Endodermal cell (in vitro differentiated cells): ENCODE results near the gene ADAMTS12. TPM values are rescaled to one million over a fixed set of nuclear protein-coding genes. Genes with fewer than 3 reads are reported as not detected.

ENCODE experiments used
- DNase-seq: peaks from one replicate; pipeline ENCODE4 v3.0.0-alpha.2; 2017
- H3K27ac ChIP-seq: 2 replicates; pipeline ENCODE4 v1.5.1; 2013; ENCODE audit warnings: mild to moderate bottlenecking, low read depth, low read length, moderate library complexity
- H3K27me3 ChIP-seq: 2 replicates; pipeline ENCODE4 v1.6.1; 2013; ENCODE audit warnings: mild to moderate bottlenecking, low read length, moderate library complexity; ENCODE audit not compliant: insufficient read depth, control insufficient read depth, poor library complexity, severe bottlenecking
- H3K36me3 ChIP-seq: 2 replicates; pipeline ENCODE4 v1.7.0; 2013; ENCODE audit warnings: mild to moderate bottlenecking, low read length, moderate library complexity; ENCODE audit not compliant: control insufficient read depth, insufficient read depth
- H3K4me1 ChIP-seq: one replicate; pipeline ENCODE4 v1.7.0; 2013; ENCODE audit warnings: low read length; ENCODE audit not compliant: control insufficient read depth, insufficient read depth
- H3K4me3 ChIP-seq: 2 replicates; pipeline ENCODE4 v1.5.1; 2013; ENCODE audit warnings: mild to moderate bottlenecking, low read length, moderate library complexity
- H3K9ac ChIP-seq: 2 replicates; pipeline ENCODE4 v1.6.1; 2013; ENCODE audit warnings: mild to moderate bottlenecking, low read length, moderate library complexity; ENCODE audit not compliant: poor library complexity, severe bottlenecking; ENCODE audit errors: extremely low read depth
- H3K9me3 ChIP-seq: 2 replicates; pipeline ENCODE4 v1.6.1; 2013; ENCODE audit warnings: mild to moderate bottlenecking, low read length, moderate library complexity; ENCODE audit not compliant: control insufficient read depth
- H3K27ac Mint-ChIP-seq: 2 replicates; pipeline ENCODE4 v1.8.0; 2020; ENCODE audit warnings: mixed read lengths
- H3K27me3 Mint-ChIP-seq: 2 replicates; pipeline ENCODE4 v1.8.0; 2021; ENCODE audit warnings: mild to moderate bottlenecking, mixed read lengths; ENCODE audit not compliant: insufficient read depth
- H3K36me3 Mint-ChIP-seq: 2 replicates; pipeline ENCODE4 v1.8.0; 2020; ENCODE audit warnings: low read depth, mixed read lengths
- H3K4me1 Mint-ChIP-seq: 2 replicates; pipeline ENCODE4 v1.8.0; 2020; ENCODE audit warnings: mixed read lengths
- H3K4me3 Mint-ChIP-seq: 2 replicates; pipeline ENCODE4 v1.8.0; 2020; ENCODE audit warnings: mild to moderate bottlenecking, moderate library complexity, mixed read lengths
- H3K9me3 Mint-ChIP-seq: 2 replicates; pipeline ENCODE4 v1.8.0; 2020; ENCODE audit warnings: mild to moderate bottlenecking, mixed read lengths
- WGBS, 2 experiments: methylation state at CpG; one replicate each; pipeline versions ENCODE4 v1.1.5 to v1.1.7; 2013; ENCODE audit warnings: missing lambda C conversion rate in 2 of 2, mixed read lengths in 1 of 2; ENCODE audit not compliant: insufficient coverage in 1 of 2, insufficient read length in 1 of 2; 5-methylcytosine and 5-hydroxymethylcytosine counted together
- total RNA-seq, 2 donors: library from RNA; stranded (reverse); fragmentation: NEBNext Ultra II Directional in 1 of 2; extraction: Animal tissue kit (Norgen Biotek cat#: 25700) in 1 of 2; gene quantifications; 2 replicates in 1 of 2; 3 replicates in 1 of 2; pipeline ENCODE4 v1.2.1, GENCODE V29; 2021
- TF ChIP-seq, protein P1 (sequence below): fragments of 200-600 bp; sonication (generic); conservative IDR thresholded peaks from 2 replicates; pipeline ENCODE4 v1.5.0; 2021; ENCODE audit warnings: antibody characterized with exemption, mild to moderate bottlenecking

Gene ADAMTS12
- total RNA-seq, 2 donors from 2014 or later, result 80.2 to 123 TPM

- Mint-ChIP-seq H3K4me3 (no peak overlapping the region), H3K27ac (no peak overlapping the region), H3K4me1 (peaks cover 2% of the 10 kb centered on the region), H3K9me3 (no peaks in the 10 kb centered on the region), H3K27me3 (no peaks in the 10 kb centered on the region), H3K36me3 (peaks cover 11% of the 10 kb centered on the region)
- H3K9ac ChIP-seq, result no peak overlapping the region
- 57% methylated on average over 1 of the region's 1 CpG; no CpG with 5 or more reads in 1 of the 2 experiments for WGBS, 2 experiments
- no peaks in the 10 kb centered on the region for H3K9me3 ChIP-seq
- no peaks in the 10 kb centered on the region for H3K4me1 ChIP-seq
- DNase-seq, result no peak
- no peak overlapping the region for H3K27ac ChIP-seq
- TF ChIP-seq, protein P1, sequence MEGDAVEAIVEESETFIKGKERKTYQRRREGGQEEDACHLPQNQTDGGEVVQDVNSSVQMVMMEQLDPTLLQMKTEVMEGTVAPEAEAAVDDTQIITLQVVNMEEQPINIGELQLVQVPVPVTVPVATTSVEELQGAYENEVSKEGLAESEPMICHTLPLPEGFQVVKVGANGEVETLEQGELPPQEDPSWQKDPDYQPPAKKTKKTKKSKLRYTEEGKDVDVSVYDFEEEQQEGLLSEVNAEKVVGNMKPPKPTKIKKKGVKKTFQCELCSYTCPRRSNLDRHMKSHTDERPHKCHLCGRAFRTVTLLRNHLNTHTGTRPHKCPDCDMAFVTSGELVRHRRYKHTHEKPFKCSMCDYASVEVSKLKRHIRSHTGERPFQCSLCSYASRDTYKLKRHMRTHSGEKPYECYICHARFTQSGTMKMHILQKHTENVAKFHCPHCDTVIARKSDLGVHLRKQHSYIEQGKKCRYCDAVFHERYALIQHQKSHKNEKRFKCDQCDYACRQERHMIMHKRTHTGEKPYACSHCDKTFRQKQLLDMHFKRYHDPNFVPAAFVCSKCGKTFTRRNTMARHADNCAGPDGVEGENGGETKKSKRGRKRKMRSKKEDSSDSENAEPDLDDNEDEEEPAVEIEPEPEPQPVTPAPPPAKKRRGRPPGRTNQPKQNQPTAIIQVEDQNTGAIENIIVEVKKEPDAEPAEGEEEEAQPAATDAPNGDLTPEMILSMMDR, result no peak
- H3K27me3 ChIP-seq, result no peaks in the 10 kb centered on the region
- H3K36me3 ChIP-seq, result no peaks in the 10 kb centered on the region
- no peak overlapping the region for H3K4me3 ChIP-seq
Measured at GRCh38 chr5:33720176-33720575, 171.6 kb downstream of the ADAMTS12 start.

GRCh38 chr5:33719769-33720168 lies 172.0 kb downstream of the ADAMTS12 start:
- Histone ChIP-seq H3K36me3 (no peaks in the 10 kb centered on the region), H3K9me3 (no peaks in the 10 kb centered on the region), H3K4me1 (no peaks in the 10 kb centered on the region), H3K27ac (no peak overlapping the region), H3K27me3 (no peaks in the 10 kb centered on the region), H3K4me3 (no peak overlapping the region), H3K9ac (no peak overlapping the region)
- Mint-ChIP-seq H3K36me3 (peaks cover 9% of the 10 kb centered on the region), H3K9me3 (no peaks in the 10 kb centered on the region), H3K4me3 (no peak overlapping the region), H3K27me3 (no peaks in the 10 kb centered on the region), H3K4me1 (peaks cover 2% of the 10 kb centered on the region), H3K27ac (no peak overlapping the region)
- DNase-seq, result no peak
- TF ChIP-seq, protein P1, result no peak
- 93% methylated on average over 1 of the region's 1 CpG; no CpG with 5 or more reads in 1 of the 2 experiments for WGBS, 2 experiments

- Histone ChIP-seq H3K4me3 (no peak overlapping the region), H3K9me3 (peaks cover 11% of the 10 kb centered on the region), H3K9ac (no peak overlapping the region), H3K27me3 (no peaks in the 10 kb centered on the region), H3K27ac (no peak overlapping the region), H3K36me3 (no peaks in the 10 kb centered on the region), H3K4me1 (no peaks in the 10 kb centered on the region)
- H3K27ac Mint-ChIP-seq, result no peak overlapping the region
- no peak for DNase-seq
- H3K4me3 Mint-ChIP-seq, result no peak overlapping the region
- H3K9me3 Mint-ChIP-seq, result peaks cover 6% of the 10 kb centered on the region
- TF ChIP-seq, protein P1, result no peak
- no peaks in the 10 kb centered on the region for H3K27me3 Mint-ChIP-seq
- peaks cover 38% of the 10 kb centered on the region for H3K36me3 Mint-ChIP-seq
- H3K4me1 Mint-ChIP-seq, result no peaks in the 10 kb centered on the region
- WGBS, 2 experiments, result 100% methylated on average over 1 of the region's 1 CpG; no CpG with 5 or more reads in 1 of the 2 experiments
Measured at GRCh38 chr5:33715661-33716060, 176.1 kb downstream of the ADAMTS12 start.
